ENCODE results near the gene APH1B. TPM values are rescaled to one million over a fixed set of nuclear protein-coding genes. Genes with fewer than 3 reads are reported as not detected.

The APH1B gene
- total RNA-seq, result 21.2 TPM

DNA sequence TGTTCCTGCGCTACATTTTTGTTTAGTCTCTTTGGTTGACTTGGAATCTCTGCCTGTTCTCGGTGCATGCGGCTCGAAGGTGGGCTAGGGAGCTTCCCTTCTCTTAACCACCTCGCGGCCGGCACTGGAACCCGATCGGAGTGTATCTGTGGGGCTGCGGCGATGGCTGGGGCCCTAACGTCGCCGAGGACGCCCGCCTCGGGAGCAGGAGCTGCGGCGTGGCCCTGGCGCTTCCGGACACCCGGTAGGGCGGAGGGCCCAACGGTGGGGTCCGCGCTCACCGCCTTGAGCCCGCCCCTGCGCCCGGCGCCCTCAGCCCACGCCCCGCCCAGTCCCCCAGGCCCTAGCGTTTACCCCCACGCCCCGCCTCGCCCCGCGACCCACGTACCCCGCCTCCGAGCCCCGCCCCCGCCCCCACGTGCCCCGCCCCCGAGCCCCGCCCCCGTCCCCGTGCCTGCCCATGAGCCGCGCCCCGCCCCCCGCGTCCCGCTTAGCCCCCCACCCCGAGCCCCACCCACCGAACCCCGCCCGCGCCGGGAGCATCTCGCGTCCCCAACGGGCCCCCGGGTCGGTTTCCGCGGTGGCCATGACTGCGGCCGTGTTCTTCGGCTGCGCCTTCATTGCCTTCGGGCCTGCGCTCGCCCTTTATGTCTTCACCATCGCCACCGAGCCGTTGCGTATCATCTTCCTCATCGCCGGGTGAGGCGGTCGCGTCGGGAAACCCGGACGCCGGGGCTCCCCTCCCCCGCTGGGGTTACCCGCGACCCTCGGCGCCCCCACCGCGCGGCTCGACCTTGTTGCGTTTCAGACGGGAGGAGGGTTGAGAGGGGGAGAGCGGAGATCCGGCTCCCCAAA is at the start of gene APH1B:
TSS of gene APH1B (plus strand) at position 568 of the 855 bp plus-strand sequence. CDS start at position 587, 19 bp downstream.

Other genes starting within 250 kb of the APH1B start
- gene TPM1, start 234.9 kb upstream of the APH1B start, total RNA-seq, result 122 TPM
- gene LACTB, start 155.7 kb upstream of the APH1B start, total RNA-seq, result 16.1 TPM
- gene RPS27L, start 120.1 kb upstream of the APH1B start, total RNA-seq, result 24.7 TPM
- gene RAB8B, start 88.0 kb upstream of the APH1B start, total RNA-seq, result 112 TPM
- 13.8 TPM for gene CA12, start 104.2 kb downstream of the APH1B start, total RNA-seq
- gene USP3, start 227.0 kb downstream of the APH1B start, total RNA-seq, result 50.5 TPM